DOHH2 (cell line): ENCODE results near the gene KCNK1.

Experiments used
- H3F3A ChIP-seq: fragments of 200-600 bp; sonication (generic), shearing (Covaris generic); 2 replicates; pipeline ENCODE4 v1.6.0; 2016; ENCODE audit warnings: antibody characterized with exemption, mild to moderate bottlenecking; ENCODE audit not compliant: control insufficient read depth, insufficient read depth
- H3K27ac ChIP-seq: fragments of 200-600 bp; sonication (generic); 2 replicates; pipeline ENCODE4 v1.5.1; 2014; ENCODE audit warnings: low read depth, mild to moderate bottlenecking, low read length, moderate library complexity
- H3K27me3 ChIP-seq: fragments of 200-600 bp; sonication (generic); 2 replicates; pipeline ENCODE4 v1.6.1; 2014; ENCODE audit warnings: mild to moderate bottlenecking, low read length, mixed read lengths; ENCODE audit not compliant: control insufficient read depth
- H3K36me3 ChIP-seq: fragments of 200-600 bp; sonication (generic); 2 replicates; pipeline ENCODE4 v1.6.1; 2014; ENCODE audit warnings: mild to moderate bottlenecking, low read length, moderate library complexity, mixed read lengths; ENCODE audit not compliant: control insufficient read depth
- H3K4me1 ChIP-seq: fragments of 200-600 bp; sonication (generic); 2 replicates; pipeline ENCODE4 v1.6.1; 2014; ENCODE audit warnings: mild to moderate bottlenecking, low read length, mixed read lengths; ENCODE audit not compliant: control insufficient read depth
- H3K4me2 ChIP-seq: fragments of 200-600 bp; sonication (generic); 2 replicates; pipeline ENCODE4 v1.6.0; 2014; ENCODE audit warnings: mild to moderate bottlenecking, low read length, moderate library complexity
- H3K4me3 ChIP-seq: fragments of 200-600 bp; sonication (generic); 2 replicates; pipeline ENCODE4 v1.5.1; 2014; ENCODE audit warnings: mild to moderate bottlenecking, low read length, mixed read lengths
- H3K79me2 ChIP-seq: fragments of 200-600 bp; sonication (generic); 2 replicates; pipeline ENCODE4 v1.6.1; 2014; ENCODE audit warnings: mild to moderate bottlenecking, low read length, mixed read lengths; ENCODE audit not compliant: control insufficient read depth
- H3K9me2 ChIP-seq: fragments of 200-600 bp; sonication (generic); replicated peaks from 2 replicates; pipeline ENCODE4 v1.6.1; 2014; ENCODE audit warnings: mild to moderate bottlenecking, low read length, mixed read lengths; ENCODE audit not compliant: control insufficient read depth
- H3K9me3 ChIP-seq: fragments of 200-600 bp; sonication (generic); 2 replicates; pipeline ENCODE4 v1.6.1; 2014; ENCODE audit warnings: antibody characterized with exemption, low read length, mixed read lengths; ENCODE audit not compliant: control insufficient read depth, insufficient read depth
- H4K20me1 ChIP-seq: fragments of 200-600 bp; sonication (generic); 2 replicates; pipeline ENCODE4 v1.6.0; 2014; ENCODE audit warnings: low read depth, mild to moderate bottlenecking, antibody characterized with exemption, low read length, moderate library complexity; ENCODE audit not compliant: control insufficient read depth, insufficient read depth
- CTCF ChIP-seq: fragments of 200-600 bp; sonication (generic); IDR thresholded peaks from one replicate; pipeline ENCODE4 v1.5.1; 2014; ENCODE audit warnings: antibody characterized with exemption, mild to moderate bottlenecking, low read depth, low read length; ENCODE audit not compliant: poor library complexity, severe bottlenecking
- EZH2phosphoT487 ChIP-seq: fragments of 200-600 bp; sonication (generic); IDR thresholded peaks from 2 replicates; pipeline ENCODE4 v1.6.1; 2017; ENCODE audit warnings: borderline replicate concordance, mild to moderate bottlenecking, antibody characterized with exemption, low read length, moderate library complexity, mixed read lengths

Gene KCNK1

GRCh38 chr1:233600488-233600887 is 13.4 kb upstream of the KCNK1 start:
- no peaks in the 10 kb centered on the region for H3K9me3 ChIP-seq
- H3K4me1 ChIP-seq, result no peaks in the 10 kb centered on the region
- H4K20me1 ChIP-seq, result no peaks in the 10 kb centered on the region
- no peaks in the 10 kb centered on the region for H3K9me2 ChIP-seq
- no peak overlapping the region for H3K4me2 ChIP-seq
- no peaks in the 10 kb centered on the region for H3F3A ChIP-seq
- no peak overlapping the region for H3K4me3 ChIP-seq
- no peak for TF ChIP-seq EZH2phosphoT487
- no peak for TF ChIP-seq CTCF
- no peaks in the 10 kb centered on the region for H3K27me3 ChIP-seq
- no peak overlapping the region for H3K27ac ChIP-seq
- H3K79me2 ChIP-seq, result no peaks in the 10 kb centered on the region
- no peaks in the 10 kb centered on the region for H3K36me3 ChIP-seq

GRCh38 chr1:233603478-233603877 is 10.4 kb upstream of the KCNK1 start:
- TF ChIP-seq CTCF (no peak), EZH2phosphoT487 (no peak)

GRCh38 chr1:233605205-233605604 is 8.7 kb upstream of the KCNK1 start:
- H3K4me1 ChIP-seq, result no peaks in the 10 kb centered on the region
- H3F3A ChIP-seq, result no peaks in the 10 kb centered on the region
- no peaks in the 10 kb centered on the region for H4K20me1 ChIP-seq
- H3K27me3 ChIP-seq, result no peaks in the 10 kb centered on the region
- no peaks in the 10 kb centered on the region for H3K79me2 ChIP-seq
- no peak overlapping the region for H3K27ac ChIP-seq
- H3K4me3 ChIP-seq, result no peak overlapping the region
- TF ChIP-seq EZH2phosphoT487 (no peak), CTCF (no peak)
- H3K9me3 ChIP-seq, result no peaks in the 10 kb centered on the region
- no peaks in the 10 kb centered on the region for H3K36me3 ChIP-seq
- H3K9me2 ChIP-seq, result no peaks in the 10 kb centered on the region
- H3K4me2 ChIP-seq, result no peak overlapping the region

More at GRCh38 chr1:233603478-233603877, 10.4 kb upstream of the KCNK1 start:
- Histone ChIP-seq H3K4me2 (no peak overlapping the region), H3K4me1 (no peaks in the 10 kb centered on the region), H3K79me2 (no peaks in the 10 kb centered on the region), H3K9me3 (no peaks in the 10 kb centered on the region), H3K36me3 (no peaks in the 10 kb centered on the region), H3K27me3 (no peaks in the 10 kb centered on the region), H3K4me3 (no peak overlapping the region), H3F3A (no peaks in the 10 kb centered on the region), H4K20me1 (no peaks in the 10 kb centered on the region), H3K27ac (no peak overlapping the region), H3K9me2 (no peaks in the 10 kb centered on the region)

GRCh38 chr1:233606813-233607212 is 7.1 kb upstream of the KCNK1 start:
- Histone ChIP-seq H3K27me3 (no peaks in the 10 kb centered on the region), H3K9me2 (no peaks in the 10 kb centered on the region), H4K20me1 (no peaks in the 10 kb centered on the region), H3K9me3 (no peaks in the 10 kb centered on the region), H3K4me3 (no peak overlapping the region), H3K36me3 (no peaks in the 10 kb centered on the region), H3K4me2 (no peak overlapping the region), H3F3A (no peaks in the 10 kb centered on the region), H3K27ac (no peak overlapping the region), H3K79me2 (no peaks in the 10 kb centered on the region), H3K4me1 (no peaks in the 10 kb centered on the region)
- TF ChIP-seq EZH2phosphoT487, result no peak
- no peak for TF ChIP-seq CTCF
